HCT116 (cell line): Measurements from ENCODE around the gene NSG1. TPM values are rescaled to one million over a fixed set of nuclear protein-coding genes. Genes with fewer than 3 reads are reported as not detected.

ENCODE experiments used
- ATAC-seq: fragments of 200-7000 bp; cut with Tn5 transposase; 2 replicates; pipeline ENCODE4 v1.9.1; 2020; ENCODE audit warnings: mild to moderate bottlenecking, moderate library complexity
- BruUV-seq: library from RNA; stranded (reverse); fragments of 400-500 nt; replicated peaks from 2 replicates; lab custom pipeline; 2021; lab: Mats Ljungman, UMichigan
- CTCF ChIA-PET: fragments of 300-600 bp; sonication (Branson Sonifier 250); formaldehyde crosslinking; loops from one replicate; lab custom pipeline; 2021; ENCODE audit warnings: antibody characterized with exemption; lab: Charles Lee
- POLR2A ChIA-PET: fragments of 300-600, 350-600 bp; sonication (Branson Sonifier 250); formaldehyde crosslinking; loops from one replicate; lab custom pipeline; 2021; ENCODE audit warnings: antibody characterized with exemption; lab: Charles Lee
- RAD21 ChIA-PET, 2 experiments: fragments of 300-600 bp; sonication (Branson Sonifier 250); formaldehyde crosslinking; loops; one replicate each; lab custom pipeline; 2023; ENCODE audit warnings: low total read pairs in 2 of 2; ENCODE audit not compliant: uncharacterized antibody in 2 of 2, unreplicated experiment in 2 of 2, low non-redundant PET in 1 of 2; lab: Charles Lee
- DNase-seq: peaks from one replicate; pipeline ENCODE4 v3.0.0-alpha.2; 2010; ENCODE audit warnings: low read depth, low spot score
- H2AFZ ChIP-seq: fragments of 200-600 bp; shearing (Covaris generic), sonication (generic); 2 replicates; pipeline ENCODE4 v1.6.1; 2017; ENCODE audit warnings: low read depth, mixed run types, mixed read lengths, antibody characterized with exemption, low read length; ENCODE audit not compliant: poor library complexity, severe bottlenecking
- H3K27ac ChIP-seq: 2 replicates; pipeline ENCODE4 v1.5.1; 2012; ENCODE audit warnings: low read depth, low read length
- H3K27me3 ChIP-seq: fragments of 200-600 bp; sonication (generic); 2 replicates; pipeline ENCODE4 v1.6.1; 2016; ENCODE audit warnings: mixed run types, low read length, mixed read lengths; ENCODE audit not compliant: insufficient read depth
- H3K36me3 ChIP-seq, 2 experiments: fragments of 200-500 bp in 1 of 2; fragments of 200-600 bp in 1 of 2; sonication (Bioruptor generic) in 1 of 2; sonication (generic) in 1 of 2; 2 replicates each; pipeline versions ENCODE4 v1.5.1 to v1.6.1; 2014 to 2016; ENCODE audit warnings: low read length in 2 of 2, inconsistent platforms in 1 of 2, mixed read lengths in 1 of 2, mixed run types in 1 of 2; ENCODE audit not compliant: insufficient read depth in 2 of 2, control insufficient read depth in 1 of 2
- H3K4me1 ChIP-seq, 2 experiments: fragments of 200-600 bp in 1 of 2; sonication (generic) in 1 of 2; 2 replicates each; pipeline versions ENCODE4 v1.5.1 to v1.6.1; 2012 to 2017; ENCODE audit warnings: low read length in 2 of 2, inconsistent platforms in 1 of 2, mild to moderate bottlenecking in 1 of 2, mixed read lengths in 1 of 2, mixed run types in 1 of 2, moderate library complexity in 1 of 2; ENCODE audit not compliant: insufficient read depth in 2 of 2, control insufficient read depth in 1 of 2
- H3K4me2 ChIP-seq: fragments of 200-600 bp; sonication (generic); 2 replicates; pipeline ENCODE4 v1.6.1; 2017; ENCODE audit warnings: mixed run types, low read length, mixed read lengths
- H3K4me3 ChIP-seq, 2 experiments: fragments of 200-600 bp in 1 of 2; sonication (generic) in 1 of 2; replicated peaks in 1 of 2; 2 replicates each; pipeline ENCODE4 v1.5.1; 2011 to 2016; ENCODE audit warnings: low read length in 2 of 2, control low read depth in 1 of 2, low read depth in 1 of 2, mild to moderate bottlenecking in 1 of 2, mixed read lengths in 1 of 2, mixed run types in 1 of 2
- H3K79me2 ChIP-seq: fragments of 200-600 bp; sonication (generic); 2 replicates; pipeline ENCODE4 v1.6.1; 2017; ENCODE audit warnings: mild to moderate bottlenecking, mixed run types, low read length, moderate library complexity, mixed read lengths; ENCODE audit not compliant: insufficient read depth
- H3K9ac ChIP-seq: fragments of 200-600 bp; sonication (generic); 2 replicates; pipeline ENCODE4 v1.6.1; 2016; ENCODE audit warnings: low read length, mixed read lengths
- H3K9me2 ChIP-seq: fragments of 200-600 bp; sonication (generic), shearing (Covaris generic); 2 replicates; pipeline ENCODE4 v1.6.1; 2017; ENCODE audit warnings: mixed run types, mild to moderate bottlenecking, moderate library complexity; ENCODE audit not compliant: insufficient read depth
- H3K9me3 ChIP-seq, 2 experiments: fragments of 200-500 bp in 1 of 2; fragments of 200-600 bp in 1 of 2; sonication (Bioruptor generic) in 1 of 2; sonication (generic) in 1 of 2; 2 replicates each; pipeline ENCODE4 v1.6.1; 2014 to 2017; ENCODE audit warnings: low read length in 2 of 2, mixed read lengths in 2 of 2, inconsistent platforms in 1 of 2, low read depth in 1 of 2, mild to moderate bottlenecking in 1 of 2, mixed run types in 1 of 2, moderate library complexity in 1 of 2; ENCODE audit not compliant: control insufficient read depth in 1 of 2, insufficient read depth in 1 of 2
- H4K20me1 ChIP-seq: fragments of 200-600 bp; sonication (generic), shearing (Covaris generic); 2 replicates; pipeline ENCODE4 v1.6.1; 2017; ENCODE audit warnings: mixed run types, mild to moderate bottlenecking, moderate library complexity; ENCODE audit not compliant: insufficient read depth
- CBX3 ChIP-seq: IDR thresholded peaks from 2 replicates; pipeline ENCODE4 v1.6.1; 2012; ENCODE audit warnings: low read depth
- CEBPB ChIP-seq: IDR thresholded peaks from 2 replicates; pipeline ENCODE4 v1.6.1; 2012; ENCODE audit warnings: low read depth
- EGR1 ChIP-seq: IDR thresholded peaks from 2 replicates; pipeline ENCODE4 v1.6.1; 2012; ENCODE audit warnings: low read depth
- ELF1 ChIP-seq: IDR thresholded peaks from 2 replicates; pipeline ENCODE4 v1.6.1; 2012; ENCODE audit warnings: low read depth, borderline replicate concordance
- EZH2 ChIP-seq: fragments of 200-600 bp; sonication (generic); IDR thresholded peaks from 2 replicates; pipeline ENCODE4 v1.6.1; 2017; ENCODE audit warnings: antibody characterized with exemption, mixed run types
- EZH2phosphoT487 ChIP-seq: fragments of 200-600 bp; IDR thresholded peaks from 2 replicates; pipeline ENCODE4 v1.6.1; 2018; ENCODE audit warnings: antibody characterized with exemption, borderline replicate concordance
- JUND ChIP-seq: IDR thresholded peaks from 2 replicates; pipeline ENCODE4 v1.6.1; 2012
- POLR2A ChIP-seq: IDR thresholded peaks from 2 replicates; pipeline ENCODE4 v1.7.0; 2011; ENCODE audit warnings: borderline replicate concordance; ENCODE audit not compliant: insufficient read depth, insufficient read length; ENCODE audit errors: extremely low read depth
- POLR2AphosphoS5 ChIP-seq: IDR thresholded peaks from 2 replicates; pipeline ENCODE4 v1.6.1; 2011; ENCODE audit warnings: mild to moderate bottlenecking, low read depth, low read length, moderate library complexity
- SIN3A ChIP-seq: IDR thresholded peaks from 2 replicates; pipeline ENCODE4 v1.6.1; 2012; ENCODE audit warnings: low read depth
- SP1 ChIP-seq: IDR thresholded peaks from 2 replicates; pipeline ENCODE4 v1.6.1; 2012; ENCODE audit warnings: low read depth
- SRF ChIP-seq: IDR thresholded peaks from 2 replicates; pipeline ENCODE4 v1.6.1; 2012; ENCODE audit warnings: low read depth
- TCF7L2 ChIP-seq: IDR thresholded peaks from 2 replicates; pipeline ENCODE4 v1.7.0; 2011; ENCODE audit warnings: borderline replicate concordance, inconsistent platforms; ENCODE audit not compliant: insufficient read depth, insufficient read length; ENCODE audit errors: extremely low read depth
- YY1 ChIP-seq: IDR thresholded peaks from 2 replicates; pipeline ENCODE4 v1.6.1; 2011; ENCODE audit warnings: low read length, low read depth, moderate library complexity, mild to moderate bottlenecking; ENCODE audit not compliant: insufficient replicate concordance; ENCODE audit errors: extremely low read depth
- ZFX ChIP-seq: fragments of 450-650 bp; IDR thresholded peaks from 2 replicates; pipeline ENCODE4 v1.6.1; 2017
- ZNF274 ChIP-seq: fragments of 200-500 bp; sonication (Bioruptor generic); IDR thresholded peaks from 2 replicates; pipeline ENCODE4 v1.6.1; 2014; ENCODE audit warnings: mild to moderate bottlenecking, low read depth, low read length, inconsistent platforms
- intact Hi-C: fragments of 100-400 bp; cut with micrococcal nuclease; formaldehyde crosslinking; loops from 2 replicates; pipeline ENCODE4 v1.10.0; 2022
- total RNA-seq: library from RNA; stranded (reverse); gene quantifications from one replicate; pipeline ENCODE4 v1.2.1, GENCODE V29; 2021; ENCODE audit not compliant: unreplicated experiment
- TF ChIP-seq, protein P1 (sequence below): IDR thresholded peaks from 2 replicates; pipeline ENCODE4 v1.6.1; 2012
- TF ChIP-seq, protein P2 (sequence below): IDR thresholded peaks from 2 replicates; pipeline ENCODE4 v1.6.1; 2012
- TF ChIP-seq, protein P3 (sequence below): IDR thresholded peaks from 2 replicates; pipeline ENCODE4 v1.6.1; 2011; ENCODE audit warnings: mild to moderate bottlenecking, low read length, moderate library complexity; ENCODE audit not compliant: insufficient replicate concordance; ENCODE audit errors: extremely low read depth
- TF ChIP-seq, protein P4 (sequence below): IDR thresholded peaks from 2 replicates; pipeline ENCODE4 v1.6.1; 2012; ENCODE audit warnings: low read depth

The NSG1 gene
- total RNA-seq, 1 experiment from 2014 or later, result 0.12 TPM

DNA sequence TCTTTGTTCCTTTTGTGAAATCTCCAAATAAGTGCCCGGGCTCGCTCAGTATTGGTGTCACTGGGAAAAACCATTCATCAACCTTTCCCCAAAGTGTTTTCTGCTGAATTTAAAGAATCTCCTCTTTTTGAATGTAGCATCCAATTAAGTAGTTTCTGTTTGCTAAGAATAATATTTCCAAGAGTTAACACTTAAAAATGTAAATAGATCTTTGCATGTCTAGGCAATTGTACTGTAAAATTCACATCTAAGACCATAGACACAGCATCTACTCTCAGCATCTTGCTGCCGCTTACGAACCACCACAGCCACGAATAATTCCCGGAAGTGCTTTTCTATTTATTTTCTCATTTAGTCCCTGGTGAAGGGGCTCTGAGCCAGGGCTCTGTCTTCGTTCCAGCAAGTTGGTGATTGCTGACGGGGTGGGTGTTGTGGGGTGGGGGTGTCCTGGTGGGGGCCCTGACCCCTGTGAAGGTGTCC, 1.4 kb downstream of the NSG1 start:
- no peak for ATAC-seq
- H3K27me3 ChIP-seq, result no peaks in the 10 kb centered on the region

More for the DNA sequence above, 1.4 kb downstream of the NSG1 start:
- POLR2A ChIA-PET, result no interaction called here
- Histone ChIP-seq H3K36me3 (no peaks in the 10 kb centered on the region), H3K9me3 (no peaks in the 10 kb centered on the region), H2AFZ (no peak overlapping the region), H3K9me2 (no peaks in the 10 kb centered on the region), H3K4me1 (no peaks in the 10 kb centered on the region), H3K9ac (no peak overlapping the region), H3K4me3 (no peak overlapping the region), H3K4me2 (no peak overlapping the region), H3K27ac (no peak overlapping the region), H4K20me1 (no peaks in the 10 kb centered on the region), H3K79me2 (no peaks in the 10 kb centered on the region)
- CTCF ChIA-PET, result no interaction called here
- TF ChIP-seq POLR2AphosphoS5 (no peak), ZFX (no peak), EZH2phosphoT487 (no peak), EGR1 (no peak), ELF1 (no peak), SRF (no peak), SP1 (no peak), CBX3 (no peak), SIN3A (no peak), EZH2 (no peak), POLR2A (no peak), YY1 (no peak), JUND (no peak), CEBPB (no peak), ZNF274 (no peak), TCF7L2 (no peak)
- TF ChIP-seq, protein P1, sequence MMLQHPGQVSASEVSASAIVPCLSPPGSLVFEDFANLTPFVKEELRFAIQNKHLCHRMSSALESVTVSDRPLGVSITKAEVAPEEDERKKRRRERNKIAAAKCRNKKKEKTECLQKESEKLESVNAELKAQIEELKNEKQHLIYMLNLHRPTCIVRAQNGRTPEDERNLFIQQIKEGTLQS, result no peak
- TF ChIP-seq, protein P2, sequence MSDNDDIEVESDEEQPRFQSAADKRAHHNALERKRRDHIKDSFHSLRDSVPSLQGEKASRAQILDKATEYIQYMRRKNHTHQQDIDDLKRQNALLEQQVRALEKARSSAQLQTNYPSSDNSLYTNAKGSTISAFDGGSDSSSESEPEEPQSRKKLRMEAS, result no peak
- TF ChIP-seq, protein P3, sequence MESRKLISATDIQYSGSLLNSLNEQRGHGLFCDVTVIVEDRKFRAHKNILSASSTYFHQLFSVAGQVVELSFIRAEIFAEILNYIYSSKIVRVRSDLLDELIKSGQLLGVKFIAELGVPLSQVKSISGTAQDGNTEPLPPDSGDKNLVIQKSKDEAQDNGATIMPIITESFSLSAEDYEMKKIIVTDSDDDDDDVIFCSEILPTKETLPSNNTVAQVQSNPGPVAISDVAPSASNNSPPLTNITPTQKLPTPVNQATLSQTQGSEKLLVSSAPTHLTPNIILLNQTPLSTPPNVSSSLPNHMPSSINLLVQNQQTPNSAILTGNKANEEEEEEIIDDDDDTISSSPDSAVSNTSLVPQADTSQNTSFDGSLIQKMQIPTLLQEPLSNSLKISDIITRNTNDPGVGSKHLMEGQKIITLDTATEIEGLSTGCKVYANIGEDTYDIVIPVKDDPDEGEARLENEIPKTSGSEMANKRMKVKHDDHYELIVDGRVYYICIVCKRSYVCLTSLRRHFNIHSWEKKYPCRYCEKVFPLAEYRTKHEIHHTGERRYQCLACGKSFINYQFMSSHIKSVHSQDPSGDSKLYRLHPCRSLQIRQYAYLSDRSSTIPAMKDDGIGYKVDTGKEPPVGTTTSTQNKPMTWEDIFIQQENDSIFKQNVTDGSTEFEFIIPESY, result no peak
- TF ChIP-seq, protein P4, sequence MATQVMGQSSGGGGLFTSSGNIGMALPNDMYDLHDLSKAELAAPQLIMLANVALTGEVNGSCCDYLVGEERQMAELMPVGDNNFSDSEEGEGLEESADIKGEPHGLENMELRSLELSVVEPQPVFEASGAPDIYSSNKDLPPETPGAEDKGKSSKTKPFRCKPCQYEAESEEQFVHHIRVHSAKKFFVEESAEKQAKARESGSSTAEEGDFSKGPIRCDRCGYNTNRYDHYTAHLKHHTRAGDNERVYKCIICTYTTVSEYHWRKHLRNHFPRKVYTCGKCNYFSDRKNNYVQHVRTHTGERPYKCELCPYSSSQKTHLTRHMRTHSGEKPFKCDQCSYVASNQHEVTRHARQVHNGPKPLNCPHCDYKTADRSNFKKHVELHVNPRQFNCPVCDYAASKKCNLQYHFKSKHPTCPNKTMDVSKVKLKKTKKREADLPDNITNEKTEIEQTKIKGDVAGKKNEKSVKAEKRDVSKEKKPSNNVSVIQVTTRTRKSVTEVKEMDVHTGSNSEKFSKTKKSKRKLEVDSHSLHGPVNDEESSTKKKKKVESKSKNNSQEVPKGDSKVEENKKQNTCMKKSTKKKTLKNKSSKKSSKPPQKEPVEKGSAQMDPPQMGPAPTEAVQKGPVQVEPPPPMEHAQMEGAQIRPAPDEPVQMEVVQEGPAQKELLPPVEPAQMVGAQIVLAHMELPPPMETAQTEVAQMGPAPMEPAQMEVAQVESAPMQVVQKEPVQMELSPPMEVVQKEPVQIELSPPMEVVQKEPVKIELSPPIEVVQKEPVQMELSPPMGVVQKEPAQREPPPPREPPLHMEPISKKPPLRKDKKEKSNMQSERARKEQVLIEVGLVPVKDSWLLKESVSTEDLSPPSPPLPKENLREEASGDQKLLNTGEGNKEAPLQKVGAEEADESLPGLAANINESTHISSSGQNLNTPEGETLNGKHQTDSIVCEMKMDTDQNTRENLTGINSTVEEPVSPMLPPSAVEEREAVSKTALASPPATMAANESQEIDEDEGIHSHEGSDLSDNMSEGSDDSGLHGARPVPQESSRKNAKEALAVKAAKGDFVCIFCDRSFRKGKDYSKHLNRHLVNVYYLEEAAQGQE, result no peak
- RAD21 ChIA-PET, result no interaction called here
- DNase-seq, result no peak
- intact Hi-C loops, result no loop called here
- no TSS peak for BruUV-seq
